Adipocyte (in vitro differentiated cells): ENCODE measurements around the gene KIAA1614.
A peak's percentile ranks its signal among the peaks of the same experiment; 100 is the strongest.

Experiments
- DNase-seq: peaks from one replicate; pipeline ENCODE4 v3.0.0-alpha.2; 2015; ENCODE audit warnings: low read depth
- H3K27me3 ChIP-seq: replicated peaks from 2 replicates; pipeline ENCODE4 v1.7.0; 2013; ENCODE audit warnings: mild to moderate bottlenecking, low read length, moderate library complexity; ENCODE audit not compliant: control insufficient read depth, insufficient read depth
- H3K36me3 ChIP-seq: 2 replicates; pipeline ENCODE4 v1.7.0; 2013; ENCODE audit warnings: low read length, mild to moderate bottlenecking, moderate library complexity; ENCODE audit not compliant: control insufficient read depth, insufficient read depth, severe bottlenecking
- H3K4me1 ChIP-seq: 2 replicates; pipeline ENCODE4 v1.7.0; 2013; ENCODE audit warnings: mild to moderate bottlenecking, low read length, moderate library complexity; ENCODE audit not compliant: control insufficient read depth, insufficient read depth
- H3K4me3 ChIP-seq: 2 replicates; pipeline ENCODE4 v1.7.0; 2013; ENCODE audit warnings: mild to moderate bottlenecking, low read length, moderate library complexity
- H3K9ac ChIP-seq: 2 replicates; pipeline ENCODE4 v1.7.0; 2013; ENCODE audit warnings: mild to moderate bottlenecking, low read length, moderate library complexity
- H3K9me3 ChIP-seq: 2 replicates; pipeline ENCODE4 v1.7.0; 2013; ENCODE audit warnings: mild to moderate bottlenecking, low read length, moderate library complexity; ENCODE audit not compliant: control insufficient read depth

Gene KIAA1614, protein sequence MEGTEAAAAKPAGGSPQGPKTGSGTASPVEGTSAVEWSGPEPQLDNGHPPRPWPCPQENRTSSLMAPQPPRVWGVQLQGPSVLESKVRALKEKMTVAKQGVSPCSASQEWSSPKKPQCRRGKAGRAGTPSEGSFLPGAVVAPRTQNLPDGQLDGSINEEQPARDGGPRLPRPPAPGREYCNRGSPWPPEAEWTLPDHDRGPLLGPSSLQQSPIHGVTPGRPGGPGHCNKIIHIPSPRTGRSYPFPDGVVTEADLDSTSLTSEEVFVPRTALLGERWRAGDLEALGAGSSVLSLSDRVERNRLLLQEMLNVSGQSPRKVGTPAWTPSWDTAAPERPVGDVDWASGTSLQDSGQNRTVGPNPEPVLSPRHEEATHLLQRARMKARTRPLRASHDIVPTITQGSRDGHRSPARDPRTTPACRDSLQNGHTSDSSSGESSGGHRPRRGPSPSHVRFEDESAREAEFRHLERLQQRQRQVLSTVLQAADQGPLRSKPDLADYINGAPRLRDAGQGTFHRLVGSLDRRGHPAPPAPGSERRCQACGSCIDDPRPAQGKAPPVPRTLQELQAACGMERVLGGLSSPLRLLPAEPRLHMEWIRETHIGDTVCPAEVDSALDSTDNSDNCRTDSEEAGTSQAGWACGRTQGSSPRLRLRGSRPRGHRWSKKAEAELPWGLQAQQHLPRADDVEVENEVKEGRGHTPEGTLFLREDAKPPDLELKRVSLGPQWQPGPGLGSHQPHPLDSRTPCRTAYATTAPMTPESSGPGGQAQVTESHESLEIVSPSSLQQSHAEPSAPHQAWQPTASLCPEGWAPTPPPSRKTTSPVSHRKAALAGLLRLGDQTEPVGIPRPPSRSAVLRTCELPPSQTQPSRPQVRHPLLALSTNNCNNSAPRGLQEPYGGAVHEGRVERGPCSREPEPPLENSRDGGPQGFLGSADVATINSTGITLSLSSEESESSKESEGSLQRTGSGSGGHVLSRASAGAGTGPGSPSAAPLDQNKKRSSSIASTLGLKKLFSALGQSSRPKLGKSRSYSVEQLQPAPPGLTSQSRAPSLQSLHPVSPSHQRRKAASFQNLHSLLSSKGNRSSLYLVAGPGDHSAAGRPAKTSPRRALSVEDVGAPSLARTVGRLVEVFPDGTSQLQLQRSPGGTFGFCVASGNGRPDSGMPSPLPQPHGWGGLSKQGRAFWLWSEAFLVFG

DNA sequence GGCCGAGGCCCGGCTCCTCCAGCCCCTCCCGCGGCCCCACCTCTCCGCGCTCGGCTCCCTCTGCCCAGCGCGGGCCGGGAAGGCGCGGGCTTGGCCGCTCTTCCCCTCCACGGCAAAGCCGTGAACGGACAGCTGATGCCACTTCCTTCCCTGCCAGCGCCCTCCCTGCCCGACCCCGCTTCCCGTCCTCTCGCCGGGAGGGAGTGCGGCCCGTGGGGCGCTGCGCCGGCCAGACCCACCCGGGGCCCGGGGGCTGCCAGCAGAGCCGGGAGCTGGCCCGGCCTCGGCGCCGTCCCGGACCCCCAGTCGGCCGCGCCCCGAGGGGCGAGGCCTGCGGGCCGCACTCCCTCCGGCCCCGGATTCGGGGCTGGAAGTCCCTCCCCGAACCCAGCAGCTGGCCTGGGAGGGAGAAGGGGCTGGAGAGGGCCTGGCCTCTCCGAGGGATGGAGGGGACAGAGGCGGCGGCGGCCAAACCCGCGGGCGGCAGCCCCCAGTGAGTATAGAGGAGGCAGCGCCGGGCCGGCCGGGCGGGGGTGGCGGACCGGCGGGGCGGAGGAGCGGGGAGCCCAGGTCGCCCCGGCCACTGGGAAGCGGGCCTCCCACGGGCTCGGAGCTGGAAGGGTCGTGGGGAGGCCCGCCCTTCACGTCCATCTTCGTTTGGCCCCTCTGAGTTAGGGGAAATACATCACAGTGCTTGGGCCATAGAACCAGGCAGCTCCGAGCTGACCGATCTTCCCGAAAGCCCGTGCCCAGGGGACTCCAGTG, at the start of gene KIAA1614:
TSS of gene KIAA1614 (plus strand) at position 97 of the 765 bp plus-strand sequence. CDS start at position 444, 347 bp downstream.
- Histone ChIP-seq H3K4me1 (peaks cover 18% of the 10 kb centered on the region), H3K27me3 (no peaks in the 10 kb centered on the region), H3K4me3 (peak within 1 kb of the TSS; percentile 86), H3K9me3 (no peaks in the 10 kb centered on the region), H3K9ac (peak within 1 kb of the TSS; percentile 90), H3K36me3 (peaks cover 9% of the 10 kb centered on the region)
- peak; percentile 81 for DNase-seq

DNA sequence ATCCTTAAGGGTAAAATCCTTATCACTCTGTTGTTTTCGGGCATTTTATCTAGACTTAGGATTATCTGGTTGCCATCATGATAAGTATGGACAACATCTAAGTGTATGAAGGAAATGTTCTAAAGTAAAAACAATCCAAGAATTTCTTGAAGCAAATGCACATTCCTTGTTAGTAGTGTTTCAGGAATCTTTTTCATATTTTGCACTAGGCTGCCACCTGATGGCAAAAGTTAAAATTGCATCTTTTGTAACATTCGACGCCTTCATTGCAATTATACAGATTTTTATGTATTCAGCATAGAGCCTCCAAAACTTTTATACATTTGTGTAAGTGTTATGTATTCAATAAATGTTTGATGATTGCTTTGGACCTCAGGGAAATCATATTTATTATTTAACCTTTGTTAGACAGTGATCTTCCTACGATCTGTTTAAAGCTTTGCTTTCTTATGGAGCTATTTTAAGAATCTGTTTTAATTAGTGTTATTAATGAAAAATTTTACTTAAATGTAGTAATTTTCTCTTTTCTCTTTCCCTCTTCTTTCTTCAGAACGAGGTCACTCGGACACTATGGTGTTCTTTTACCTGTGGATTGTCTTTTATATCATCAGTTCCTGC, 49.4 kb upstream of the KIAA1614 start:
- peak; percentile 86 for DNase-seq
- no peak overlapping the region for H3K4me3 ChIP-seq
- H3K4me1 ChIP-seq, result peaks cover 6% of the 10 kb centered on the region
- H3K9ac ChIP-seq, result peak overlapping the region; percentile 46
- no peaks in the 10 kb centered on the region for H3K9me3 ChIP-seq
- H3K36me3 ChIP-seq, result peaks cover 12% of the 10 kb centered on the region
- H3K27me3 ChIP-seq, result no peaks in the 10 kb centered on the region

- H3K9me3 ChIP-seq, result no peaks in the 10 kb centered on the region
- peaks cover 15% of the 10 kb centered on the region for H3K36me3 ChIP-seq
- peaks cover 12% of the 10 kb centered on the region for H3K4me1 ChIP-seq
- peak; percentile 83 for DNase-seq
- H3K9ac ChIP-seq, result peak overlapping the region; percentile 26
- no peak overlapping the region for H3K4me3 ChIP-seq
- no peaks in the 10 kb centered on the region for H3K27me3 ChIP-seq
These were observed 30.7 kb upstream of the KIAA1614 start for GRCh38 chr1:180881806-180882509.

DNA sequence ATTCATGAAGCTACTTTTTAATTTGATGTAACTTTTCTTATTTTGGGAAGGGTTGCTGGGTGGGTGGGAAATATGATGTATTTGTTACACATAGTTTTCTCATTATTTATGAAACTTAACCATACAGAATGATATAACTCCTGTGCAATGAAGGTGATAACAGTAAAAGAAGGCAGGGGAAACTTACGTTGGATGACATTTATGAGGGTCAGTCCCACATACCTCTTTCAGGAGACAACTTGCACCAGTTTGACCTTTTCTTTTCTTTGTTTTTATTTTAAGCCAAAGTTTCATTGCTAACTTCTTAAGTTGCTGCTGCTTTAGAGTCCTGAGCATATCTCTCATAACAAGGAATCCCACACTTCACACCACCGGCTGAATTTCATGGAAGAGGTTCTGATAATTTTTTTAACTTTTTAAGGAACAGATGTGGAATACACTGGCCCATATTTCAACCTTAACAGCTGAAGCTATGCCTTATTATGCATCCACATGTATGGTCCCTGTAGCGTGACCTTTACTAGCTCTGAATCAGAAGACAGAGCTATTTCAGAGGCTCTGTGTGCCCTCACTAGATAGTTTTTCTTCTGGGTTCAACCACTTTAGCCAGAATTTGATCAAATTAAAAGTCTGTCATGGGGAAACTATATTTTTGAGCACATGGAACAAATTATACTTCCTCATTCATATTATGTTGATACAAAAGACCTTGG, 28.0 kb upstream of the KIAA1614 start:
- Histone ChIP-seq H3K27me3 (no peaks in the 10 kb centered on the region), H3K9ac (no peak overlapping the region), H3K4me3 (no peak overlapping the region), H3K4me1 (peaks cover 12% of the 10 kb centered on the region), H3K9me3 (no peaks in the 10 kb centered on the region), H3K36me3 (peaks cover 14% of the 10 kb centered on the region)
- no peak for DNase-seq

- Histone ChIP-seq H3K4me1 (peaks cover 5% of the 10 kb centered on the region), H3K9ac (no peak overlapping the region), H3K9me3 (no peaks in the 10 kb centered on the region), H3K36me3 (peaks cover 11% of the 10 kb centered on the region), H3K27me3 (no peaks in the 10 kb centered on the region), H3K4me3 (no peak overlapping the region)
- DNase-seq, result no peak
These were observed 26.4 kb upstream of the KIAA1614 start for GRCh38 chr1:180886338-180886737.

- Histone ChIP-seq H3K9me3 (no peaks in the 10 kb centered on the region), H3K4me3 (no peak overlapping the region), H3K27me3 (no peaks in the 10 kb centered on the region), H3K36me3 (peaks cover 11% of the 10 kb centered on the region), H3K9ac (no peak overlapping the region), H3K4me1 (no peaks in the 10 kb centered on the region)
- DNase-seq, result no peak
These were observed 24.9 kb upstream of the KIAA1614 start for GRCh38 chr1:180887841-180888240.

GRCh38 chr1:180888870-180889269, 23.8 kb upstream of the KIAA1614 start:
- no peaks in the 10 kb centered on the region for H3K4me1 ChIP-seq
- H3K9me3 ChIP-seq, result no peaks in the 10 kb centered on the region
- no peaks in the 10 kb centered on the region for H3K27me3 ChIP-seq
- no peak overlapping the region for H3K9ac ChIP-seq
- no peak overlapping the region for H3K4me3 ChIP-seq
- peaks cover 7% of the 10 kb centered on the region for H3K36me3 ChIP-seq
- DNase-seq, result no peak

DNA sequence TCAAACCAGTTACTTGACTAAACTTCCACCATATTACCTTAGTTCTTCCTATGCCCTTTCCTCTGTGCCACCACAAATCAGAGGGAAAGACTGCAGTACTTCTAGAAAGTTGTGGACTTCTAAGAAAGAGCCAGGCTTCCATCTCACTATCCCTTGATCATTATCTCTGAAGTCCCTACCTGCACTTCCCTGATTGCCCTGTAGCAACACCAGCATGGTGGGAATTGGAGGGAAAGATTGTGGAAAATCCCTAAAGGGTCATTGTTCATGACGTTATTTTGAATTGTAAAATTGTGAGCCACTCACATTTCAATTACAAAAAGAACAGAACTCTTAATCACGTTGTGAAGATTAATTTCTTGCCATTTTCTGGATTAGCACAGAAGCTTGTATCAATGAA, 23.4 kb upstream of the KIAA1614 start:
- no peaks in the 10 kb centered on the region for H3K27me3 ChIP-seq
- H3K9me3 ChIP-seq, result no peaks in the 10 kb centered on the region
- no peaks in the 10 kb centered on the region for H3K4me1 ChIP-seq
- peaks cover 3% of the 10 kb centered on the region for H3K36me3 ChIP-seq
- H3K4me3 ChIP-seq, result no peak overlapping the region
- H3K9ac ChIP-seq, result no peak overlapping the region
- DNase-seq, result no peak

DNA sequence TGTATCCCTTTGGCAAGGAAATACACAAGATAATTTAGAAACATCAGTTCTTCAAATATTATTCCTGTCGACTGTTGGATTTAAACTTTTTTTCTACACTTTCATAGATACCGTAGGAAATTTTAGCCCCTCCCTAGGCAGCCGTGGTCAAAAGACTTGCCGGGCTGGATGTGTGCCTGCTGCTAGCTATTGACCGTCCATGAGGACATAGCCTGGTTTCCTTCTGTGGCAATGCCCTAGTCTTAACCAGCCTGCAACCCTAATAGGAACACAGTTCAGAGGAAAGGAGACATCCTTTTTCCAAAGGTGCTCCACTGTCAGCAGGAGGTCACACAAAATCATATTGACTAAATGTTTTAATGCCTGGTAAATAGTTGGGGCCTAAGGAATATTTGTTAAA, 20.4 kb upstream of the KIAA1614 start:
- H3K9me3 ChIP-seq, result no peaks in the 10 kb centered on the region
- H3K4me3 ChIP-seq, result no peak overlapping the region

More for the DNA sequence above, 20.4 kb upstream of the KIAA1614 start:
- no peak for DNase-seq
- Histone ChIP-seq H3K9ac (no peak overlapping the region), H3K36me3 (peaks cover 2% of the 10 kb centered on the region), H3K27me3 (no peaks in the 10 kb centered on the region), H3K4me1 (no peaks in the 10 kb centered on the region)
